Gastroesophageal sphincter (tissue), 3 donors: ENCODE measurements around the gene AMOTL1.

Source experiments
- POLR2A ChIP-seq, 2 donors: fragments of 450-650 bp; IDR thresholded peaks; one replicate each; pipeline ENCODE4 v1.6.1; 2017; ENCODE audit warnings: antibody characterized with exemption in 2 of 2, mild to moderate bottlenecking in 2 of 2, moderate library complexity in 1 of 2
- POLR2AphosphoS5 ChIP-seq: sonication (generic); formaldehyde crosslinking; IDR thresholded peaks from one replicate; pipeline ENCODE4 v1.6.1; 2017; ENCODE audit warnings: antibody characterized with exemption
- TF ChIP-seq, protein P1 (sequence below), 4 experiments: fragments of 200-600 bp in 2 of 4; fragments of 450-650 bp in 2 of 4; sonication (generic) in 1 of 4; IDR thresholded peaks; one replicate each; pipeline ENCODE4 v1.5.1; 2017 to 2019; ENCODE audit warnings: antibody characterized with exemption in 4 of 4, mild to moderate bottlenecking in 2 of 4, moderate library complexity in 2 of 4

- TF ChIP-seq, protein P1, sequence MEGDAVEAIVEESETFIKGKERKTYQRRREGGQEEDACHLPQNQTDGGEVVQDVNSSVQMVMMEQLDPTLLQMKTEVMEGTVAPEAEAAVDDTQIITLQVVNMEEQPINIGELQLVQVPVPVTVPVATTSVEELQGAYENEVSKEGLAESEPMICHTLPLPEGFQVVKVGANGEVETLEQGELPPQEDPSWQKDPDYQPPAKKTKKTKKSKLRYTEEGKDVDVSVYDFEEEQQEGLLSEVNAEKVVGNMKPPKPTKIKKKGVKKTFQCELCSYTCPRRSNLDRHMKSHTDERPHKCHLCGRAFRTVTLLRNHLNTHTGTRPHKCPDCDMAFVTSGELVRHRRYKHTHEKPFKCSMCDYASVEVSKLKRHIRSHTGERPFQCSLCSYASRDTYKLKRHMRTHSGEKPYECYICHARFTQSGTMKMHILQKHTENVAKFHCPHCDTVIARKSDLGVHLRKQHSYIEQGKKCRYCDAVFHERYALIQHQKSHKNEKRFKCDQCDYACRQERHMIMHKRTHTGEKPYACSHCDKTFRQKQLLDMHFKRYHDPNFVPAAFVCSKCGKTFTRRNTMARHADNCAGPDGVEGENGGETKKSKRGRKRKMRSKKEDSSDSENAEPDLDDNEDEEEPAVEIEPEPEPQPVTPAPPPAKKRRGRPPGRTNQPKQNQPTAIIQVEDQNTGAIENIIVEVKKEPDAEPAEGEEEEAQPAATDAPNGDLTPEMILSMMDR (IDR thresholded peaks at IDR 0.05): no peak
- TF ChIP-seq POLR2A (IDR thresholded peaks at IDR 0.05) (no peak), POLR2AphosphoS5 (peak; percentile 83)
Measured at GRCh38 chr11:94766713-94767206, 1.4 kb upstream of the AMOTL1 start.
